Tibial nerve (tissue), 4 donors: ENCODE measurements around the gene OR13A1. TPM values are rescaled to one million over a fixed set of nuclear protein-coding genes. Genes with fewer than 3 reads are reported as not detected.
"Not testable (repeated sequence)": the region's sequence is repeated elsewhere in the genome, so short reads cannot be mapped to it uniquely, and the experiment has no call there.

ENCODE experiments used
- DNase-seq, 2 donors: peaks; one replicate each; pipeline ENCODE4 v3.0.0-alpha.2; 2019; ENCODE audit warnings: low spot score in 2 of 2
- H3K27ac ChIP-seq, 4 donors: fragments of 200-600 bp; sonication (generic) in 3 of 4; one replicate each; pipeline ENCODE4 v1.5.1; 2017 to 2019; ENCODE audit warnings: mild to moderate bottlenecking in 1 of 4
- H3K27me3 ChIP-seq, 2 donors: fragments of 200-600 bp; sonication (generic) in 1 of 2; one replicate each; pipeline versions ENCODE4 v1.5.1 to v1.6.0; 2017 to 2019
- H3K36me3 ChIP-seq, 3 donors: fragments of 200-600 bp; sonication (generic); one replicate each; pipeline ENCODE4 v1.5.1; 2018 to 2019
- H3K4me1 ChIP-seq, 4 donors: fragments of 200-600 bp; sonication (generic) in 3 of 4; one replicate each; pipeline ENCODE4 v1.5.1; 2017 to 2019
- H3K4me3 ChIP-seq, 4 donors: fragments of 200-600 bp; sonication (generic) in 3 of 4; one replicate each; pipeline ENCODE4 v1.5.1; 2017 to 2019; ENCODE audit warnings: mild to moderate bottlenecking in 1 of 4, moderate library complexity in 1 of 4
- H3K9me3 ChIP-seq, 4 donors: fragments of 200-600 bp; sonication (generic) in 3 of 4; one replicate each; pipeline ENCODE4 v1.5.1; 2017 to 2019
- CTCF ChIP-seq, 5 experiments: fragments of 200-600 bp in 3 of 5; fragments of 450-650 bp in 2 of 5; sonication (generic) in 3 of 5; IDR thresholded peaks; one replicate each; pipeline ENCODE4 v1.5.1; 2016 to 2019; ENCODE audit warnings: antibody characterized with exemption in 5 of 5, mild to moderate bottlenecking in 3 of 5, moderate library complexity in 2 of 5
- EP300 ChIP-seq, 2 donors: sonication (generic); formaldehyde crosslinking; IDR thresholded peaks; one replicate each; pipeline ENCODE4 v1.6.1; 2017; ENCODE audit warnings: antibody characterized with exemption in 2 of 2, mild to moderate bottlenecking in 1 of 2
- POLR2A ChIP-seq, 2 donors: fragments of 450-650 bp; IDR thresholded peaks; one replicate each; pipeline ENCODE4 v1.6.1; 2017; ENCODE audit warnings: antibody characterized with exemption in 2 of 2, mild to moderate bottlenecking in 2 of 2, moderate library complexity in 2 of 2
- WGBS, 2 donors: methylation state at CpG; one replicate each; pipeline ENCODE4 v1.1.5; 2018; 5-methylcytosine and 5-hydroxymethylcytosine counted together
- total RNA-seq, 4 donors: library from RNA; depleted of rRNA; stranded (reverse); fragments of >200 nt; gene quantifications; one replicate each; pipeline ENCODE4 v1.1.0, GENCODE V29; 2016

Gene OR13A1
- total RNA-seq, 4 donors from 2014 or later, result not detected

GRCh38 chr10:45346652-45347335, 31.4 kb upstream of the OR13A1 start:
- not testable (repeated sequence) for H3K27me3 ChIP-seq, H3K36me3 ChIP-seq, DNase-seq, H3K4me3 ChIP-seq, H3K4me1 ChIP-seq, H3K27ac ChIP-seq
- WGBS, 2 donors, result 91 to 94% methylated on average over 13 to 16 of the region's 24 CpGs
- H3K9me3 ChIP-seq, result peaks cover 0 to 32% (median 0%) of the 10 kb centered on the region in 4 donors

- H3K4me1 ChIP-seq, H3K27me3 ChIP-seq, DNase-seq, H3K27ac ChIP-seq, H3K36me3 ChIP-seq, H3K4me3 ChIP-seq: not testable (repeated sequence)
- peaks cover 0 to 32% (median 0%) of the 10 kb centered on the region in 4 donors for H3K9me3 ChIP-seq
- WGBS, 2 donors, result 63 to 77% methylated on average over 4 of the region's 4 CpGs
Observed at GRCh38 chr10:45340420-45340819, 25.0 kb upstream of the OR13A1 start.

GRCh38 chr10:45339894-45340293, 24.5 kb upstream of the OR13A1 start:
- no peak for TF ChIP-seq CTCF (IDR thresholded peaks at IDR 0.05)
- no peak for TF ChIP-seq POLR2A (IDR thresholded peaks at IDR 0.05)
- no peak for TF ChIP-seq EP300 (IDR thresholded peaks at IDR 0.05)
- Histone ChIP-seq H3K36me3 (no peaks in the 10 kb centered on the region), H3K4me3 (no peak overlapping the region), H3K4me1 (no peaks in the 10 kb centered on the region), H3K27ac (no peak overlapping the region), H3K9me3 (peaks cover 0 to 32% (median 0%) of the 10 kb centered on the region in 4 donors), H3K27me3 (no peaks in the 10 kb centered on the region)
- 83 to 93% methylated on average over 1 of the region's 1 CpG for WGBS, 2 donors
- DNase-seq, result no peak

GRCh38 chr10:45331824-45332223, 16.4 kb upstream of the OR13A1 start:
- H3K27ac ChIP-seq, DNase-seq, H3K4me1 ChIP-seq, H3K36me3 ChIP-seq, H3K4me3 ChIP-seq, H3K27me3 ChIP-seq: not testable (repeated sequence)
- whole genome bisulfite sequencing, 2 donors, result 74 to 95% methylated on average over 3 of the region's 3 CpGs
- H3K9me3 ChIP-seq, result peaks cover 0 to 21% (median 0%) of the 10 kb centered on the region in 4 donors

GRCh38 chr10:45326864-45327263, 11.5 kb upstream of the OR13A1 start:
- H3K9me3 ChIP-seq, result peaks cover 0 to 23% (median 2%) of the 10 kb centered on the region in 4 donors
- H3K36me3 ChIP-seq, H3K27me3 ChIP-seq, H3K4me3 ChIP-seq, H3K4me1 ChIP-seq, DNase-seq, H3K27ac ChIP-seq: not testable (repeated sequence)
- WGBS, 2 donors, result 94 to 100% methylated on average over 1 of the region's 1 CpG

- H3K9me3 ChIP-seq, result peaks cover 0 to 23% (median 2%) of the 10 kb centered on the region in 4 donors
- 69 to 75% methylated on average over 1 of the region's 1 CpG for WGBS, 2 donors
- H3K27me3 ChIP-seq, result no peaks in the 10 kb centered on the region
- H3K4me3 ChIP-seq, result no peak overlapping the region
- H3K27ac ChIP-seq, result no peak overlapping the region
- no peak for TF ChIP-seq EP300 (IDR thresholded peaks at IDR 0.05)
- TF ChIP-seq POLR2A (IDR thresholded peaks at IDR 0.05), result no peak
- TF ChIP-seq CTCF (IDR thresholded peaks at IDR 0.05), result no peak
- H3K36me3 ChIP-seq, result no peaks in the 10 kb centered on the region
- DNase-seq, result no peak
- H3K4me1 ChIP-seq, result no peaks in the 10 kb centered on the region
Observed at GRCh38 chr10:45325116-45325515, 9.7 kb upstream of the OR13A1 start.

GRCh38 chr10:45319702-45320101, 4.3 kb upstream of the OR13A1 start:
- Histone ChIP-seq H3K9me3 (peaks cover 0 to 19% (median 1%) of the 10 kb centered on the region in 4 donors), H3K36me3 (no peaks in the 10 kb centered on the region), H3K27ac (no peak overlapping the region), H3K4me3 (no peak overlapping the region), H3K27me3 (no peaks in the 10 kb centered on the region), H3K4me1 (no peaks in the 10 kb centered on the region)
- TF ChIP-seq POLR2A (IDR thresholded peaks at IDR 0.05), result no peak
- no peak for TF ChIP-seq CTCF (IDR thresholded peaks at IDR 0.05)
- TF ChIP-seq EP300 (IDR thresholded peaks at IDR 0.05), result no peak
- DNase-seq, result no peak
- 94 to 95% methylated on average over 2 of the region's 2 CpGs for WGBS, 2 donors
